KBM-7 (cell line): ENCODE measurements around the gene NDUFB7.
"Not testable (repeated sequence)": the region's sequence is repeated elsewhere in the genome, so short reads cannot be mapped to it uniquely, and the experiment has no call there.

Experiments
- DNase-seq: peaks from one replicate; pipeline ENCODE4 v3.0.0-alpha.2; 2015
- in situ Hi-C: fragments of 300-500 bp; cut with MboI; formaldehyde crosslinking; loops from 2 replicates; pipeline ENCODE4 v1.14.3; 2020; ENCODE audit warnings: low sequenced_read_pairs, low pct_unique_long_range_greater_than_20kb, mixed read lengths

NDUFB7 gene

GRCh38 chr19:14556662-14557188 is 15.1 kb downstream of the NDUFB7 start:
- in situ Hi-C loops: no loop called here
- DNase-seq: peak; percentile 80

GRCh38 chr19:14555918-14556661 is 15.8 kb downstream of the NDUFB7 start:
- in situ Hi-C loops: no loop called here

GRCh38 chr19:14554382-14554812 is 17.5 kb downstream of the NDUFB7 start:
- in situ Hi-C loops: no loop called here
- DNase-seq: no peak

More at GRCh38 chr19:14555918-14556661, 15.8 kb downstream of the NDUFB7 start:
- no peak for DNase-seq

- in situ Hi-C loops: no loop called here
- DNase-seq: no peak
Measured at GRCh38 chr19:14553939-14554243, 18.0 kb downstream of the NDUFB7 start.

GRCh38 chr19:14553042-14553938 is 18.6 kb downstream of the NDUFB7 start:
- DNase-seq: no peak
- in situ Hi-C loops: no loop called here

GRCh38 chr19:14552006-14552360 is 19.9 kb downstream of the NDUFB7 start:
- DNase-seq, in situ Hi-C loops: not testable (repeated sequence)

- DNase-seq: peak; percentile 90
- in situ Hi-C loops: not testable (repeated sequence)
Measured at GRCh38 chr19:14551134-14552005, 20.5 kb downstream of the NDUFB7 start.

- no peak for DNase-seq
- in situ Hi-C loops: no loop called here
Measured at GRCh38 chr19:14550201-14550754, 21.6 kb downstream of the NDUFB7 start.

- in situ Hi-C loops: no loop called here
- no peak for DNase-seq
Measured at GRCh38 chr19:14545716-14546082, 26.2 kb downstream of the NDUFB7 start.

- in situ Hi-C loops: no loop called here
Measured at GRCh38 chr19:14544977-14545715, 26.7 kb downstream of the NDUFB7 start.

GRCh38 chr19:14544047-14544446 is 27.8 kb downstream of the NDUFB7 start:
- DNase-seq: no peak
- in situ Hi-C loops: no loop called here

More at GRCh38 chr19:14544977-14545715, 26.7 kb downstream of the NDUFB7 start:
- no peak for DNase-seq

GRCh38 chr19:14542711-14543328 is 29.0 kb downstream of the NDUFB7 start:
- in situ Hi-C loops: no loop called here
- DNase-seq: peak; percentile 32

- in situ Hi-C loops, DNase-seq: not testable (repeated sequence)
Measured at GRCh38 chr19:14541979-14542378, 29.9 kb downstream of the NDUFB7 start.

- in situ Hi-C loops: no loop called here
Measured at GRCh38 chr19:14540741-14541525, 30.9 kb downstream of the NDUFB7 start.

GRCh38 chr19:14536926-14537692 is 34.8 kb downstream of the NDUFB7 start:
- DNase-seq: peak; percentile 71
- in situ Hi-C loops: no loop called here

More at GRCh38 chr19:14540741-14541525, 30.9 kb downstream of the NDUFB7 start:
- DNase-seq: no peak

GRCh38 chr19:14533450-14533849 is 38.4 kb downstream of the NDUFB7 start:
- DNase-seq: no peak
- in situ Hi-C loops: no loop called here
